Measurements from ENCODE around the gene DOCK7. TPM values are rescaled to one million over a fixed set of nuclear protein-coding genes. Genes with fewer than 3 reads are reported as not detected.

The DOCK7 gene
- total RNA-seq, 1 donor from 2014 or later: 73.1 TPM

DNA sequence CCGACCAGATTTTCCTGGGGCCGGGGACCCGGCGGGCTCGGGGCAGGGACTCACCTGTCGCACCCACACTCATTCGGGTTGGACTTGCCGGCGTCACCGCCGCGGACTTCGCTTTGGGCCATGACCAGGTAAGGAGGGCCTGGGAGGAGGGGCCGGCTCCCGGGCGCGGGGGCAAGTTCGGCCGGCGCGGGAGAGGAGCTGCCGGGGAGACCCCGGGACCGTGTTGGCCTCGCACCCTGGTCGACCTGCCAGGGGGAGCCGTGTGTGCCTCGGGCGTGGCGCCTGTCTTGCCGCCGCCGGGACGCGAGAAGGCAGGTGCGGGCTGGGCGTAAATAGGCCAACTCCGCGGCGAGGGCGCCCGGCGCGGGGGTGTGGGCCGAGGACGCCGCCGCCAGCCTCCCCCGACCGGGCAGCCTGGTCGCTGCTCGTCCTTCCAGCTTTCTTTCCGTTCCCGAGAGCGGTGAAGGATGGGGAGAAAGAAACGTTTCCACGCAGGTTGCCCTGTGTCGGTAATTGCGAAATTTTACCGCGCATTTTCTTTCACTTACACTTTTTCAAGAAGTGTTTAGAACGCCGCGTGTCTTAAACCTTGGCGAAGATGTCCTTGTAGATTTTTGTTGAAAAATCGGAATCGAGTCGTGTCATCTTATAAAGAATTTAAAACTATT, 250.8 kb downstream of the DOCK7 start:
- Mint-ChIP-seq H3K4me1 (ENCODE audit: low read depth) (peaks cover 20% of the 10 kb centered on the region), H3K36me3 (ENCODE audit: insufficient read depth) (peaks cover 6% of the 10 kb centered on the region), H3K4me3 (ENCODE audit: low read depth) (peak overlapping the region; percentile 84), H3K27ac (peak overlapping the region; percentile 100), H3K9me3 (ENCODE audit: low read depth) (peaks cover 3% of the 10 kb centered on the region), H3K27me3 (no peaks in the 10 kb centered on the region)
- DNase-seq (ENCODE audit: low spot score, unreplicated experiment): no peak
- TF ChIP-seq, protein P1, sequence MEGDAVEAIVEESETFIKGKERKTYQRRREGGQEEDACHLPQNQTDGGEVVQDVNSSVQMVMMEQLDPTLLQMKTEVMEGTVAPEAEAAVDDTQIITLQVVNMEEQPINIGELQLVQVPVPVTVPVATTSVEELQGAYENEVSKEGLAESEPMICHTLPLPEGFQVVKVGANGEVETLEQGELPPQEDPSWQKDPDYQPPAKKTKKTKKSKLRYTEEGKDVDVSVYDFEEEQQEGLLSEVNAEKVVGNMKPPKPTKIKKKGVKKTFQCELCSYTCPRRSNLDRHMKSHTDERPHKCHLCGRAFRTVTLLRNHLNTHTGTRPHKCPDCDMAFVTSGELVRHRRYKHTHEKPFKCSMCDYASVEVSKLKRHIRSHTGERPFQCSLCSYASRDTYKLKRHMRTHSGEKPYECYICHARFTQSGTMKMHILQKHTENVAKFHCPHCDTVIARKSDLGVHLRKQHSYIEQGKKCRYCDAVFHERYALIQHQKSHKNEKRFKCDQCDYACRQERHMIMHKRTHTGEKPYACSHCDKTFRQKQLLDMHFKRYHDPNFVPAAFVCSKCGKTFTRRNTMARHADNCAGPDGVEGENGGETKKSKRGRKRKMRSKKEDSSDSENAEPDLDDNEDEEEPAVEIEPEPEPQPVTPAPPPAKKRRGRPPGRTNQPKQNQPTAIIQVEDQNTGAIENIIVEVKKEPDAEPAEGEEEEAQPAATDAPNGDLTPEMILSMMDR (IDR thresholded peaks at IDR 0.05; ENCODE audit: unreplicated experiment): no peak

- Mint-ChIP-seq H3K9me3 (ENCODE audit: low read depth) (peaks cover 3% of the 10 kb centered on the region), H3K27me3 (no peaks in the 10 kb centered on the region), H3K4me1 (ENCODE audit: low read depth) (peaks cover 20% of the 10 kb centered on the region), H3K27ac (peak within 1 kb of the TSS; percentile 100), H3K36me3 (ENCODE audit: insufficient read depth) (peaks cover 2% of the 10 kb centered on the region), H3K4me3 (ENCODE audit: low read depth) (peak within 1 kb of the TSS; percentile 84)
- TF ChIP-seq, protein P1 (IDR thresholded peaks at IDR 0.05; ENCODE audit: unreplicated experiment): no peak
- peak; percentile 88 for DNase-seq (ENCODE audit: low spot score, unreplicated experiment)
Measured at GRCh38 chr1:62436466-62437272, 251.5 kb downstream of the DOCK7 start, which contains the start of gene USP1. Gene USP1 (plus strand): TSS chr1:62437049. CDS start chr1:62439868, 2,819 bp downstream.

DNA sequence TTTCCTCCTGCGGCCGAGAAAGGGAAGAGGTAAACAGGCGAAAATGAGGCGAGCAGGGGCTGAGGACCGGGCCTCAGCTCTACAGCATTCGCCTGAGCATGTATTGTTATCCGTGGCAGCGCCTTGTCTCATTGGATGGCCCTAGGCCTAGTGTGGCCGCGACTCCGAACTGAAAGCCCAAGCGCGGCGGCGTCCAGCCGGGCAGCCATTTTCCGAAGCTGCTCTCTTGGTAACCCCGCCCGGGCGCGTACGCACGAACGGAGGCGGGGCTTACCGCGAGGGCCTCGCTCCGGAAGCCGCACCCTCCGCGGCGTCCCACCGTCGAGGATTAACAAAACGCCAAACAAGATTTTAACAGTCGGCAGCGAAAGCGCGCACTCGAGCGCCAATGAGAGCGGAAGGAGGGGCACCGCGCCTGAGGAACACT, 252.1 kb downstream of the DOCK7 start:
- Mint-ChIP-seq H3K36me3 (ENCODE audit: insufficient read depth) (peaks cover 2% of the 10 kb centered on the region), H3K27me3 (no peaks in the 10 kb centered on the region), H3K9me3 (ENCODE audit: low read depth) (peaks cover 3% of the 10 kb centered on the region), H3K4me1 (ENCODE audit: low read depth) (peaks cover 20% of the 10 kb centered on the region), H3K4me3 (ENCODE audit: low read depth) (peak overlapping the region; percentile 84), H3K27ac (peak overlapping the region; percentile 100)
- TF ChIP-seq, protein P1 (IDR thresholded peaks at IDR 0.05; ENCODE audit: unreplicated experiment): no peak
- peak; percentile 92 for DNase-seq (ENCODE audit: low spot score, unreplicated experiment)

DNA sequence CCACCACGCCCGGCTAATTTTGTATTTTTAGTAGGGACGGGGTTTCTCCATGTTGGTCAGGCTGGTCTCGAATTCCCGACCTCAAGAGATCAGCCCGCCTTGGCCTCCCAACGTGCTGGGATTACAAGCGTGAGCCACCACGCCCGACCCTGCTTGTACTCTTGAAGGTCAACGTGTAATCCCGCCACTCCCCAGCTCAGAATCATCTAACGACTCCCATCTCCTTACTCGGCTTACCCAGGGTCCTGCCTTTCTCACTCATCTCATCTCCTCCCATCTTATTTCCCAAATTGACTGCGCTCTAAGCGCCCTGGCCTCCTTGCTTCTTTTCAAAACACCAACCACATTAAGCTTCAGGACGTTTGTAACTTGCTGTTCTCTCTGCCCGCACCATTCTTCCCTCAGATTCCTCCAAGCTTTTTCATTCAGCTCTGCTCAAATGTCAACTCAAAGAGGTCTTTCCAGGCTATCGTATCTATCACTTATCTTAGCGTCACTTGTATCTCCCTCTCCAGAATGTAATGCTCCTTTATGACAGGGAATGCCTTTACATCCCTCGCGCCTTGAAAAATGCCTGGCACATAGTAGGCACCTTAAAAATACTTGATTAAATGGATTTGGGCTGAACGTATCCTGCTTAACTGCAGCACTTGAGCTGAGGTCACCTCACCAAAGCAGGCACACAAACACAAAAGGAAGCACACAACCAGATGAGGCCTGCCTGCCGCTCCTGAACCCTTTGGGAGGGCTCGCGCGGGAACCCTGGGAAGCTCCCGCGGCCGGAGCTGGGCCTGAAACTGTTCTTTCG, 252.8 kb downstream of the DOCK7 start:
- H3K27ac Mint-ChIP-seq: peak overlapping the region; percentile 100
- H3K9me3 Mint-ChIP-seq (ENCODE audit: low read depth): peaks cover 3% of the 10 kb centered on the region
- H3K4me1 Mint-ChIP-seq (ENCODE audit: low read depth): peaks cover 18% of the 10 kb centered on the region

More for the DNA sequence above, 252.8 kb downstream of the DOCK7 start:
- H3K36me3 Mint-ChIP-seq (ENCODE audit: insufficient read depth): peaks cover 2% of the 10 kb centered on the region
- TF ChIP-seq, protein P1 (IDR thresholded peaks at IDR 0.05; ENCODE audit: unreplicated experiment): no peak
- H3K4me3 Mint-ChIP-seq (ENCODE audit: low read depth): peak overlapping the region; percentile 84
- DNase-seq (ENCODE audit: low spot score, unreplicated experiment): no peak
- H3K27me3 Mint-ChIP-seq: no peaks in the 10 kb centered on the region
